Activated T-cell treated with anti-CD3 and anti-CD28 coated beads for 1 hour (primary cell): Measurements from ENCODE around the gene ITIH5.
"Not testable (repeated sequence)": the region's sequence is repeated elsewhere in the genome, so short reads cannot be mapped to it uniquely, and the experiment has no call there.

Experiments
- DNase-seq: peaks from one replicate; pipeline ENCODE4 v3.0.0-alpha.2; 2020; ENCODE audit warnings: low read depth

Gene ITIH5

DNA sequence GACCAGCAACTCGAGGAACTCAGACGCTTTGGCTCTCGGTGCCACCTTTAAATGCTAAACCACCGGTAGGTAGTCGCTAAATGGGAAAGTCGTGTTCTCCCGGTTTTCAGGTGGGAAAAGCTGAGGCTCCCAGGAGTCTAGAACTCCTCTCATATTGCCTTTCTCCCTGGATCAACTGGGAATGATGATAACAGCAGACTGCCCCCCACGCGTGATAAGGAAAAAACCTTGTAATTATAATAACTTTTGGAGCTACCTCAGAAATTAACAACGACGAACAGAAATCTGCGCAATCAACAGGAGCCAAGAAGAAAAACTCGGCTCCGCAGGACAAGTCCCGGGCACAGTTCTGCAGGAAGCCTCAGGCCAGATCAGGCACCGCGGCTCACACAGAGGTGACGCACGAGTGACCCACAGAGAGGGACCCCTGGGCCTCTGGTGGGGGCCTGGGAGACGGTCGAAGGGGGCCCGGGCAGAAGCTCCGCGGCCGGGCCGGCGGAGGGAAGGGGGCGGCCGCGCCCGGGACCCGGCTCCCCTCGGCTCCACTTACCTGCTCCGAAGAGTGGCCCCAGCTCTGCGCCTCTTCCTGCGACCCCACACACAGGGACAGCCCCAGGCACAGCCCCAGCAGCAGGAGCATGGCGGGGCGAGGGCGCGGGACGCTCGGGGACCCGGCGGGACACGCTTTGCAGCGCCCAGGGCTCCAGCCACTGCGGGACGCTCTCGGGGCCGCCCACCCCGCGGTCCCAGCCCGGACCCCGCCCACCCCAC is at the start of gene ITIH5:
Gene ITIH5 (minus strand): TSS at position 714 of the 771 bp plus-strand sequence. CDS start 74 bp downstream, at position 640.
- no peak for DNase-seq

DNA sequence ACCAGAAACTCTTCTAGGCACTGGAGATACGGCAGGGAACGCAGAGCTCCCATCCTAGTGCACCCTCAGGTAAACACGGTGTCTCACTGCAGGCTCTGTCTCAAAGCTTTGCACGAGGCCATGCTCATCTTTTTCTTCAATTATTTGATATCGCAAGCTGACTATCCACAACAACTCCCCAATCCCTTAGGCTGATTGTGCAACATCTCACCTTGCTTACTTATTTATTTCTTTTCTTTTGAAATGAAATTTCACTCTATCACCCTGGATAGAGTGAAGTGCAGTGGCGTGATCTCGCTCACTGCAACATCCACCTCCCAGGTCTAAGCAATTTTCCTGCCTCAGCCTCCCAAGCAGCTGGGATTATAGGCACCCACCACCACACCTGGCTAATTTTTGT is 48.7 kb upstream of the ITIH5 start:
- no peak for DNase-seq

DNA sequence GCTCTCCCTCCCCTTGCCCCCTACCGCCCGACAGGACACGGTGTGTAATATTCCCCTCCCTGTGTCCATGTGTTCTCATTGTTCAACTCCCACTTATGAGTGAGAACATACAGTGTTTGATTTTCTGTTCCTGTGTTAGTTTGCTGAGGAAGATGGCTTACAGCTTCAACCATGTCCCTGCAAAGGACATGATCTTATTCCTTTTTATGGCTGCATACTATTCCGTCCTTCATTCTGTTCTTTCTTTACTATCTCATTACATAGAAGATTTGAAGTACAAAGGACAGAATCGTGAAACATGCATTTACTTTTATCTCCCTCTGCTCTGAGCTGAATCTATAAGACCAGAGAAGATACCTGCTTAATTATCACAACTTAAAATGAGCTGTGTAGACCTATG is 44.3 kb upstream of the ITIH5 start:
- DNase-seq, result not testable (repeated sequence)

DNA sequence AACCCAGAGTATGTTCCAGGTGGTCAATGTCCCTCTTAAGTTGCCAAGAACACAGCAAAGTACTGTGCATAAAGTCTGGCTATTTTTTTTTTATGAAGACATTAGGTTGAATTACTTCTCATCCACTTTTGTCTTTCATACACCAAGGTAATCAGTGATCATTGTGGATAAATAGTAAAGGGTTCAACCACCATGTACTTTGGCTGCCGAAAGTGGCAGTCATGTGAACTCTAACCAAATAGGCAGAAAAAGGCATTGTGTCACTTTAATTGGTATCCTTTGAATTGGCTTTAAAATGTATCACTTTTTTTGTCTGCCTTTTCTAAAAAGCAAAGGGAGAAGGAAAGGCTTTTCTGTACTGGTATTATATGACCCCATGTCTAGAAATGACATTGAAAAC is 43.7 kb upstream of the ITIH5 start:
- no peak for DNase-seq

DNA sequence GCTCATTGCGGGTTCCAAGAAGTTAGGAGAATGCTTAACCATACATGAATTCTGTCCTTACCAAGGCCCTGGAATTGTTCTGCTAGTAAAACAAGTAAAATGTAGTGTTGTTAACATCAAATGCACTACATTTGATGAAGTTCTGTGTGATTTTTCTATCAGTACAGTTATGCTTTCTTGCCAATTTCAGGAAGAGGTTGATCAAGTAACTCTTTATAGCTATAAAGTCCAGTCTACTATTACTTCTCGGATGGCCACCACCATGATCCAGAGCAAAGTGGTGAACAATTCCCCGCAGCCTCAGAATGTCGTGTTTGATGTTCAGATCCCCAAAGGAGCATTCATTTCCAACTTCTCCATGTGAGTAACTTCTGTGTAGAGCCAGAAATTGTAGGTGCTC is 42.1 kb upstream of the ITIH5 start:
- no peak for DNase-seq

DNA sequence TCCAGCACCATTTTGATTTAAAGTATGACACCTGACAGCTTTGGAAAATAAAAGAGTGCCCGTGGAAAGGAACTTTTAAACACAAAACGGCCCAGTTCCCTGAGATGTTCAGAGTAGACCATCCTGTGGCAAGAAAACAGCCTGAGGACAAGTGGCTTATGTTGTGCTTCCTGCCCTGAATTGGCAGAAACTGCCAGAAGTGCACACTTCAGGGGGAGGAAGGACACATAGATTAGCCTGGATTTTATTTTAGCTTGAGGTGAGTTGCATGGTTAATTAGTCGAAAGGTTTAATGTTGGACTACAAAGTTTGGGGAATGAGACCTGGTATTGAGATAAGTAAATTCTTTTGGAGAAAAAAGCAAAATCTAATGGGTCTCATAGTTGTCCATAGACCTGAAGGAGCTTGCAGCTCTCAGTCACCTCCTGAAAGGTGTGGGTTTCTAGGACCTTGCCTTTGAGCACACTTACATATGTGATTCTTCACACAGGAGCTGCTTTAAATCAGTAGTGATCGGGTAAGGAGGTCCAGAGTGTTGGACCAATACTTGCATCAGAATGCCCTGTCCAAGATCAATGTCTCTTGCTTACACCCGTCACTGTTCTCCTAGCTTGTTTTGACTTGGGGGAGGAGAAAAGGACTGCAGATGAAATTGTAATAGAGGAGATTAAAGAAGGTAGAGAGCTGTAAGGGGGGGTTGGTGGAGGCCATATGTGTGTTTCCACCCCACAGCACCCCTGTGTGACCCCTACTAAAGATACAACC is 41.3 kb upstream of the ITIH5 start:
- no peak for DNase-seq

DNA sequence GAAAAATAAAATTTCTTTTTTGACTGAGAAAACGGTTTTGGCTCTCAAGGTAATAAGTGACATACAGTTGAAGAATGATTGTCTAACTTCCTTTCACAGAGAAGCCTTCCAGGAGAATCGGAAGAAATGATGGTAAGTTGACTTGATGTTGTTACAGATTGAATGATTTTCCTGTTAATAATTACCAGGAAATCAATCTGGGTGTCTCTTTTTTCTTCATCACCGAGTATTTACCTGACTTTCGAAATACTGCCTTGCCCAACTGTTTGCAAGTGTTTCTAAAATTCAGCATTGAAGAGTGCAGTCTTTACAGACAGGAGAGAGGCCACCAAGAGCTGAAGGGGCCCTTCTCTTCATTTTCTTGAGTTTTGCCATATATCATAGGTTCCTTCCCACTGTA is 40.3 kb upstream of the ITIH5 start:
- no peak for DNase-seq

DNA sequence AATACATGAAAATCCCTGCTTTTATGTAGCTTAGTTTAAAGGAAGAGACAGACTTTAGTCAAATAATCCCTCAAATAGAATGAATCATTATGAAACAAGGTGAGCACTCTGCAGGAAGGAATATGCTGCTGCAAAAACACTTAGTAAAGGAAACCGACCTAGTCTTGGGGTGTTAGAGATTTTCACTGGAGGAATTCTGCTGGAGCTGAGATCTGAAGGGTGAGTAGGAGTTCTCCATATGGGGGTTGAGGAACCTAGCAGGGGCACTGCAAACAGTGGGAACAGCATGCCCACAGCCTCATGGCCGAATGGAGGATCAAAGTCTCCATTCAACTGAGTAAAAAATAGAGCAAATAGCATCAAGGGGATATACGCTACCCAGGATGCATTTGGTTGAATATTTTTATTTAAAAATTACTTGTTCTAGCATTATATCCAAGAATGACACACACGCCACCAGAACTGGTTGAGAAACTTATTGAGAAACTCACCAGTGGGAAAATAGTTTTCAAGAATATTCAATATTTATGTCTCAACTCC is 39.8 kb upstream of the ITIH5 start:
- no peak for DNase-seq

DNA sequence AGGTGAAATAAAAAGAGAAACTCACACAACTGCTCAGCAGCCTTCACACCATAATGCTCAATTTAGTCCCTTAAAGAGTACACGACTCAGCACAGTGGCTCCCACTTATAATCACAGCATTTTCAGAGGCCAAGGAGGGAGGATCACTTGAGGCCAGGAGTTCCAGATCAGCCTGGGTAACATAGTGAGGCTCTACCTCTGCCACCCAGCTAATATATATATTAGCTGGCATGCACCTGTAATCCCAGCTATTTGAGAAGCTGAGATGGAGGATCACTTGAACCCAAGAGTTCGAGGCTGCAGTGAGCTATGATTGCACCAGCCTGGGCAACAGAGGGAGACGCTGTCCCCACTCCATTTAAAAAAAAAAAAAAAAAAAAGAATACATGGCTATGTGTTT is 38.6 kb upstream of the ITIH5 start:
- DNase-seq, result no peak

DNA sequence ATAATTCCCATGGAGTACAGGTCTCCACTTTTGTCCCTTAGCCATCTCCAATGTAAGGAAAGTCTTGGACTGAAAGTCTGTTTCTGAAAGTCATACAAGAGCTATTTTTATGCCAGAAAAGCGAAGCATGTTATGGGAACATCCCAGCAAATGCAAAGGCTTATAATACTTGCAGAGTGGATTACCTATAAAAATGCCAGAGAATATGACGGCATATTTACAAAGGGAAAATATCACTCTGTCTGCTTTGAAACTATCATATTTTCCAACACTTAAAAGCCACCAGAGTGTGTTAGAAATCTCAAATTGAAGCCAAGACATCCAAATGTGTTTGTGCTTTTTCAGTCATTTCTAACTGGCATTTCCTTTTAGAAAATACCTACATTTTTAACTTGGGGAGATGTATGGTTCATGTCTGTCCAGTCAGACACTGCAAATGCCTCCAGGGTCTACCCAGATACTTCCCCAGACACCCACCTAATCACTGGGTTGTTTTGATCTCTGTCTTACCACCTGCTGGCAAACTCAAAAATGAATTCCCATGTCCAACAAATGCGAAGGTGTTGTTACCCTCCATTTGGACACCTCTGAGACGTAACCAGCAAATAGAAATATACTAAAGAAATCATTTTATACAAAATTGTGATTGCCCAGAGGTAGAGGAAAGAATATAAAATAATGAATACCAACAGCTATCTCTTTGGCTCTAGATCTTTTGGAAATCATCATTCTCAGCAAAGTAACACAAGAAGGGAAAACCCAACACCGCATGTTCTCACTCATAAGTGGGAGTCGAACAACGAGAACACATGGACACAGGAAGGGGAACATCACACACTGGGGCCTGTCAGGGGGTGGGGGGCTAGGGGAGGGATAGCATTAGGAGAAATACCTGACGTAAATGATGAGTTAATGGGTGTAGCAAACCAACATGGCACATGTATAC is 37.6 kb upstream of the ITIH5 start:
- DNase-seq, result no peak

DNA sequence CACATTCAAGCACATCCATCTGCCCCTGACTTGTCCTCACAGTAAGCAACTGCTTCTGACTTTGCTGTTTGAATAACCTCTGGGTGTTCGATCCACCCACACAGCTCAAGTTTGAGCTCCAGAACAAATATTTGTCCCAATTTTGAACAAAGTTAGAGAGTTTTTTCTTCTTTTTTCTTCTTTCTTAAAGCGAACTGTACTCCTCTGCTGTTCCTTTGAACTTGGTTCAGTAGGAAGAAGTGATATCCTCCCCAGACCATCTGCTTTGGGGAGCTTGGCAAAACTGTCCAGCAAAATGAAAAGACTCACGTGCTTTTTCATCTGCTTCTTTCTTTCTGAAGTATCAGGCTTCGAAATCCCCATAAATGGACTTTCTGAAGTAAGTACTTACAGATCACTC is 36.4 kb upstream of the ITIH5 start, which contains the start of gene ITIH2:
Gene ITIH2 (plus strand): TSS at position 177 of the 400 bp plus-strand sequence. CDS start 119 bp downstream, at position 296.
- no peak for DNase-seq

DNA sequence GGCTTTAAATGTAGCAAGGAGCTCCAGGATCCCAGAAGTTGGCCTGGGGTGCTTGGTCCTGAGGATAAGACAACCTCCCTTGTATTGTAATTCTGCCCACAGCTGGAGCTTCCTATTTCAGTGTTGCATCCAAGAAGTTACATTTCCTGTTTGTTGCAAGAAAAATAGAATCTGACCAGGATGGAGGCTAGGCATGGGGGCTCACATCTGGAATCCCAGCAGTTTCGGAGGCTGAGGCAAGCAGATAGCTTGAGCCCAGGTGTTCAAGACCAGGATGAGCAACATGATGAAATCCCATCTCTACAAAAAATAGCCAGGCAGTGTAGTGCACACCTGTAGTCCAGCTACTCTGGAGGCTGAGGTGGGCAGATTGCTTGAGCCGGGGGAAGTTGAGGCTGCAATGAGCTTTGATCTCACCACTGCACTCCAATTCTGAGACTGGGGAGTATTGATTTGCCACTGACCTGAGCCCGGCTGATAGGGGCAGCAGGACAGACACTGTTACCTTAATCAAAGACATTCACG is 35.6 kb upstream of the ITIH5 start:
- no peak for DNase-seq

DNA sequence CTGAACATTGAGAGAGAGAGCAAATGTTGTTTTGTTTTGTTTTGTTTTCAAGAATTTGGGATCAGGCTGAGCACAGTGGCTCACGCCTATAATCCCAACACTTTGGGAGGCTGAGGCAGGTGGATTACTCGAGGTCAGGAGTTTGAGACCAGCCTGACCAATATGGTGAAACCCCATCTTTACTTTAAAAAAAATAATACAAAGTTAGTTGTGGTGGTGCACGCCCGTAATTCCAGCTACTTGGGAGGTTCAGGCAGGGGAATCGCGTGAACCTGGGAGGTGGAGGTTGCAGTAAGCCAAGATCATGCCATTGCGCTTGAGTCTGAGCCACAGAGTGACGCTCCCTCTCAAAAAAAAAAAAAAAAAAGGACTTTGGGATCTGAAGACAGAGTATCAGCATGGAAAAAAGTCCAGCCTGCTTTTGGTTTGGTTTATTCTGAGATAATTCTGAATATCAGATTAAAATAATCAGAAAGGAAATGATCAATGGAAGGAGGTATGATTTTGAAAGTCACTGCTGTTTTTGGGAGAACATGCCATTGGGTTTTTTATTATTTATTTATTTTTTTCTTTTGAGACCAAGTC is 34.5 kb upstream of the ITIH5 start:
- DNase-seq, result no peak

DNA sequence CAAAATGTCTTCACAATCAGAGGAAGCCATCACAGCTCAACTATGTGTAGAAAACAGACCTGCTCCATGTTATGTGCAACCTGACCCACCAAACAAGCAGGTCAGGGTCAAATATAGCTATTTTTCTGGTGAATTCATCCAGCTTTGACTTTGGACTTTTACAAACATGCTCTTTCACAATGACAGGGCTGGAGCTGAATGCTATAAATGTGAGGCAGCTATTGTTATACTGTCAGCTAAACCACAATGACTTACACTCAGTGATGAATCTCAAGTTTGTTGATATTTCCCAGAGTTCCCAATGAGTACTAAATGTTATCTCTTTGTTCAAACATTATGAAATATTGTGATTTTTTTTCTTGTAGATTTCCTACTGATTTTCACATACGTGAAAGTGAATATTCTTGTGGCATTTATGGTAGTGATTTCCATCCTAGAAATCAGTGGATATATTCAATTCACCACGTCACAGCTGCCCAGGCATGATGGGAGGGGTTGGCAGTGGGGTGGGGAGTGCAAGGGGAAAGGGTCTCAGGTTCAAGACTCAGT is 33.9 kb upstream of the ITIH5 start:
- DNase-seq, result no peak

DNA sequence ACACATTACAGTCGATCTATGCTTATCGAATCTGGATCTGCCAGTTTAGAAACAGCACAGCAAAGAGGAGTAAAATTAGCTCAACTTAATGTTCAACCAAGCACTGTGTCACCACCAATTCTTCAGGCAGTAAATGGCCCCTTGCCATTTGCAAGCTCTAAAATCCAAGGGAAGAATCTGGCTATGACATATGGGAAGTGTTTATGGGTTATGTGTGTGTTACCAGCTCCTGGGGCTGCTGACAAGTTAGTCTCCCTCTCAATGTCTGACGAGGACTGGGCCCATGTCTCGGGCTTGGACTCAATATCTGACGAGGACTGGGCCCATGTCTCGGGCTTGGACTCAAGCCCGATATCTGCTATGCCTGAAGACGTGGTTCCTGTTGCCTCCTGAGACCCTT is 30.7 kb upstream of the ITIH5 start:
- no peak for DNase-seq

DNA sequence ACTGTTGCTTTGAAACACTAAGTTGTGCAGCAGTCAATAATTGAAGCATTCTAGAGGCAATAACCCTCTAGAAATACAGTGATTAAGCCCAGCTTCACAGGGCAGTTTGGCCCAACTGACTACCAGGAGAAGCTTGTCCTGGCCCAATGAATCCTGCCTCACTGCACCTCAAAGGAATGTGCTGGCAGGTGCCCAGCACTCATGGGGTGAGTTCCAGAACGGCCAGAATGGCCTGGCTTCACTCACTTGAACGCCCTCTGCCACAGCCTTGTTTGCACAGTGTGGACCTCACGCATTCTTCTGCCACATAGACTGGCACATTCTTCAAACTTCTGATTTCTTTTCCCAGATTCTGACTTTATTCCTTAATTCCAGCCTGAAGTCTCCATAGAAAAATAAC is 29.8 kb upstream of the ITIH5 start:
- DNase-seq, result no peak

DNA sequence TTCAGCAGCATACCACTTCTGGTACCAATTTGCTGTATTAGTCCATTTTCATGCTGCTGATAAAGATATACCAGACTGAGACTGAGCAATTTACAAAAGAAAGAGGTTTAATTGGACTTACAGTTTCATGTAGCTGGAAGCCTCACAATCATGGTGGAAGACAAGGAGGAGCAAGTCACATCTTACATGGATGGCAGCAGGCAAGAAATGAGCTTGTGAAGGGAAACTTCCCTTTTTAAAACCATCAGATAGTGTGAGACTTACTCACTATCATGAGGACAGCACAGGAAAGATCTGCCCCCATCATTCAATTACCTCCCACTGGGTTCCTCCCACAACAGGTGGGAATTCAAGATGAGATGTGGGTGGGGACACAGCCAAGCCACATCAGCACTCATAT is 26.4 kb upstream of the ITIH5 start:
- DNase-seq, result not testable (repeated sequence)

DNA sequence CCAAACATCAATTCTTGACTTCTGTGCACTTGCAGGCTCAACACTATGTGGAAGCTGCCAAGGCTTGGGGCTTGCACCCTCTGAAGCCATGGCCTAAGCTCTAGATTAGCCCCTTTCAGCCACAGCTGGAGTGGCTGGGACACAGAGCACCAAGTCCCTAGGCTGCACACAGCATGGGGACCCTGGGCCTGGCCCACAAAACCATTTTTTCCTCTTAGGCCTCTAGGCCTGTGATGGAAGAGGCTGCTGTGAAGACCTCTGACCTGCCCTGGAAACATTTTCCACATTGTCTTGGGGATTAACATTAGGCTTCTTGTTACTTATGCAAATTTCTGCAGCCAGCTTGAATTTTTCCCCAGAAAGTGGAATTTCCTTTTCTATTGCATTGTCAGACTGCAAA is 25.6 kb upstream of the ITIH5 start:
- not testable (repeated sequence) for DNase-seq

DNA sequence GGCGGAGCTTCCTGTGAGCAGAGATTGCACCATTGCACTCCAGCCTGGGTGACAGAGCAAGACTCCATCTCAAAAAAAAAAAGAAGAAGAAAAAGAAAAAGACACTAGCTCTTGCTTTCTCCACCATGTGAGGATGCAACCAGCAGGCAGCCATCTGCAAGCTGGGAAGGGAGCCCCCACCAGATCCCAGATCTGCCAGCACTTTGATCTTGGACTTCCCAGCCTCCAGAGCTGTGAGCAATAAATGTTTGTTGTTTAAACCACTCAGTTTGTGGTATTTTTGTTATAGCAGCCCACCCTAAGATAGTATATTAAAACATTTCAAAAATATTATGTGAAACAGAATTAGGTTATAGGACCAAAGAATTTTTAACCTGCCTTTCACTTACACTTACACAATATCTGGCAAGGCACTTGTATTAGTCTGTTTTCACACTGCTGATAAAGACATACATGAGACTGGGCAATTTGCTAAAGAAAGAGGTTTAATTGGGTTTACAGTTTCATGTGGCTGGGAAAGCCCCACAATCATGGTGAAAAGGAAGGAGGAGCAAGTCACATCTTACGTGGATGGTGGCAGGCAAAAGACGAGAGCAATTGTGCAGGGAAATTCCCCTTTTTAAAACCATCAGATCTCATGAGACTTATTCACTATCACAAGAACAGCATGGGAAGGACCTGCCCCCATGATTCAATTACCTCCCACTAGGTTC is 24.3 kb upstream of the ITIH5 start:
- DNase-seq, result not testable (repeated sequence)

DNA sequence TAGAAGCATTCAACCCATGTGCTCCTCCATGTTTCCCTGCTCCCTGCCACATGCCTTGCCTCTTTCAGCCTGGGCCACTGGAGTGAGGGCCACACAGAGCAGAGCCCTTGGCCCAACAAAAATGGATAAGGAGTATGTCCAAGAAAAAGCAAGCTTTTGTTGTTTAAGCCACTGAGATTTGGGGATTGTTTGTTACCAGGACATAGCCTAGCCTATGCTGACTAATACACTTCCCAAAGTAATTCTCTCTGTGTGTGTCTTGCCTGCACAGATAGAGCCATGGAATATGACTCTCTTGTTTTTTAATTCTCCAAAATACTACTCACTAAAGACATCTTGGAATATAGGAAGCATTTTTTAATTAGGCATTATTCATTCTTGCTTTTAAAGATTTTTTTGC is 22.8 kb upstream of the ITIH5 start:
- DNase-seq, result no peak
